Left ventricle myocardium inferior (tissue), 1 donor: Measurements from ENCODE around the gene KCTD17. TPM values are rescaled to one million over a fixed set of nuclear protein-coding genes. Genes with fewer than 3 reads are reported as not detected.

Experiments
- DNase-seq: peaks from one replicate; pipeline ENCODE4 v3.0.0-alpha.2; 2020
- H3K27ac ChIP-seq: fragments of 200-600 bp; replicated peaks from 2 replicates; pipeline ENCODE4 v1.8.0; 2021
- H3K27me3 ChIP-seq: fragments of 200-600 bp; 2 replicates; pipeline ENCODE4 v1.8.0; 2021; ENCODE audit warnings: low read depth
- H3K36me3 ChIP-seq: fragments of 200-600 bp; 2 replicates; pipeline ENCODE4 v1.8.0; 2021
- H3K4me1 ChIP-seq: fragments of 200-600 bp; 2 replicates; pipeline ENCODE4 v1.8.0; 2021
- H3K4me3 ChIP-seq: fragments of 200-600 bp; 2 replicates; pipeline ENCODE4 v1.8.0; 2021; ENCODE audit warnings: mild to moderate bottlenecking, moderate library complexity
- H3K9me3 ChIP-seq: fragments of 200-600 bp; replicated peaks from 2 replicates; pipeline ENCODE4 v1.8.0; 2021
- CTCF ChIP-seq: fragments of 200-600 bp; IDR thresholded peaks from 2 replicates; pipeline ENCODE4 v1.8.0; 2021; ENCODE audit warnings: antibody characterized with exemption, mild to moderate bottlenecking, borderline replicate concordance
- intact Hi-C: fragments of 100-400 bp; cut with micrococcal nuclease; formaldehyde crosslinking; loops from one replicate; pipeline ENCODE4 v1.11.0; 2022
- total RNA-seq: library from RNA; stranded (reverse); fragmentation: NEBNext Ultra II Directional; extraction: Animal tissue kit (Norgen Biotek cat#: 25700); gene quantifications from one replicate; pipeline ENCODE4 v1.2.1, GENCODE V29; 2021
- donor health status: DM: no; HTN: yes; CAD: no; lungs with severe emphysema.

Gene KCTD17
- total RNA-seq, 1 donor from 2014 or later: 14.3 TPM

GRCh38 chr22:37037669-37038068 lies 13.9 kb upstream of the KCTD17 start:
- H3K4me3 ChIP-seq: no peak overlapping the region
- DNase-seq: no peak
- no peaks in the 10 kb centered on the region for H3K9me3 ChIP-seq
- no peaks in the 10 kb centered on the region for H3K36me3 ChIP-seq
- H3K4me1 ChIP-seq: no peaks in the 10 kb centered on the region
- H3K27me3 ChIP-seq: peaks cover 51% of the 10 kb centered on the region
- intact Hi-C loops: no loop called here
- H3K27ac ChIP-seq: no peak overlapping the region
- no peak for TF ChIP-seq CTCF

- no peaks in the 10 kb centered on the region for H3K4me1 ChIP-seq
- no peak overlapping the region for H3K4me3 ChIP-seq
- no peaks in the 10 kb centered on the region for H3K9me3 ChIP-seq
- intact Hi-C loops: no loop called here
- H3K36me3 ChIP-seq: no peaks in the 10 kb centered on the region
- peaks cover 60% of the 10 kb centered on the region for H3K27me3 ChIP-seq
- TF ChIP-seq CTCF: no peak
- no peak overlapping the region for H3K27ac ChIP-seq
- no peak for DNase-seq
Observed at GRCh38 chr22:37039466-37039865, 12.1 kb upstream of the KCTD17 start.

GRCh38 chr22:37043209-37043827 lies 8.2 kb upstream of the KCTD17 start:
- H3K27ac ChIP-seq: no peak overlapping the region
- no peaks in the 10 kb centered on the region for H3K36me3 ChIP-seq
- peaks cover 33% of the 10 kb centered on the region for H3K27me3 ChIP-seq
- no peaks in the 10 kb centered on the region for H3K4me1 ChIP-seq
- no peak overlapping the region for H3K4me3 ChIP-seq
- intact Hi-C loops: no loop called here
- H3K9me3 ChIP-seq: no peaks in the 10 kb centered on the region
- TF ChIP-seq CTCF: no peak
- no peak for DNase-seq

GRCh38 chr22:37043828-37044538 lies 7.6 kb upstream of the KCTD17 start:
- Histone ChIP-seq H3K36me3 (no peaks in the 10 kb centered on the region), H3K4me3 (no peak overlapping the region), H3K27me3 (peaks cover 29% of the 10 kb centered on the region), H3K4me1 (no peaks in the 10 kb centered on the region), H3K9me3 (no peaks in the 10 kb centered on the region), H3K27ac (no peak overlapping the region)
- peak; percentile 77 for TF ChIP-seq CTCF
- intact Hi-C loops: no loop called here
- DNase-seq: peak; percentile 58

GRCh38 chr22:37044634-37045625 lies 6.6 kb upstream of the KCTD17 start:
- DNase-seq: no peak
- H3K27ac ChIP-seq: no peak overlapping the region
- no peaks in the 10 kb centered on the region for H3K4me1 ChIP-seq
- no peaks in the 10 kb centered on the region for H3K9me3 ChIP-seq
- peaks cover 23% of the 10 kb centered on the region for H3K27me3 ChIP-seq
- TF ChIP-seq CTCF: no peak
- no peaks in the 10 kb centered on the region for H3K36me3 ChIP-seq
- intact Hi-C loops: no loop called here
- H3K4me3 ChIP-seq: no peak overlapping the region
